Measurements from ENCODE around the gene PEX11B. TPM values are rescaled to one million over a fixed set of nuclear protein-coding genes. Genes with fewer than 3 reads are reported as not detected.
A peak's percentile ranks its signal among the peaks of the same experiment; 100 is the strongest.

Gene PEX11B
- total RNA-seq, 1 experiment from 2014 or later, result 19.7 TPM

GRCh38 chr1:145957443-145958319, 39.2 kb upstream of the PEX11B start, which contains the start of gene LIX1L:
Gene LIX1L (minus strand): TSS chr1:145958017. CDS start chr1:145957927, 90 bp downstream.
- peak; percentile 85 to 91 for DNase-seq
- Histone ChIP-seq H3F3A (ENCODE audit: insufficient read depth, low read depth) (peaks cover 8% of the 10 kb centered on the region), H4K20me1 (ENCODE audit: insufficient read depth) (no peaks in the 10 kb centered on the region), H3K27ac (no peak within 1 kb of the TSS), H3K79me2 (ENCODE audit: low read depth) (no peaks in the 10 kb centered on the region), H3K9me2 (ENCODE audit: insufficient read depth) (no peaks in the 10 kb centered on the region), H3K9me3 (ENCODE audit: insufficient read depth, low read depth) (no peaks in the 10 kb centered on the region), H3K27me3 (ENCODE audit: insufficient read depth, low read depth) (peaks cover 53% of the 10 kb centered on the region), H3K36me3 (ENCODE audit: low read depth) (no peaks in the 10 kb centered on the region), H2AFZ (peak within 1 kb of the TSS; percentile 5; the same call in 1 of the 2 replicates), H3K4me1 (replicated peaks; ENCODE audit: insufficient read depth) (peaks cover 12% of the 10 kb centered on the region), H3K4me2 (peak within 1 kb of the TSS; percentile 82), H3K4me3 (peak within 1 kb of the TSS; percentile 37; the same call in 1 of the 2 replicates)
- BruUV-seq (replicated peaks), result no TSS peak
- ChIA-PET CTCF (interaction anchor here (0.9 to 1.1 kb wide), 2 partner anchors 30 to 66 kb away, joined by 3 to 4 read pairs; partner anchors contain the start of gene RBM8A), POLR2A (ENCODE audit: unreplicated experiment) (interaction anchor here (0.6 to 0.7 kb wide), 5 partner anchors 11 to 52 kb away, joined by 3 to 7 read pairs (median 4); partner anchors contain the start of gene PEX11B)
- intact Hi-C loops (cut with micrococcal nuclease; ENCODE audit: unreplicated experiment), result no loop called here
- no peak for TF ChIP-seq EZH2 (IDR thresholded peaks at IDR 0.05; ENCODE audit: low read depth)
- TF ChIP-seq, protein P1, sequence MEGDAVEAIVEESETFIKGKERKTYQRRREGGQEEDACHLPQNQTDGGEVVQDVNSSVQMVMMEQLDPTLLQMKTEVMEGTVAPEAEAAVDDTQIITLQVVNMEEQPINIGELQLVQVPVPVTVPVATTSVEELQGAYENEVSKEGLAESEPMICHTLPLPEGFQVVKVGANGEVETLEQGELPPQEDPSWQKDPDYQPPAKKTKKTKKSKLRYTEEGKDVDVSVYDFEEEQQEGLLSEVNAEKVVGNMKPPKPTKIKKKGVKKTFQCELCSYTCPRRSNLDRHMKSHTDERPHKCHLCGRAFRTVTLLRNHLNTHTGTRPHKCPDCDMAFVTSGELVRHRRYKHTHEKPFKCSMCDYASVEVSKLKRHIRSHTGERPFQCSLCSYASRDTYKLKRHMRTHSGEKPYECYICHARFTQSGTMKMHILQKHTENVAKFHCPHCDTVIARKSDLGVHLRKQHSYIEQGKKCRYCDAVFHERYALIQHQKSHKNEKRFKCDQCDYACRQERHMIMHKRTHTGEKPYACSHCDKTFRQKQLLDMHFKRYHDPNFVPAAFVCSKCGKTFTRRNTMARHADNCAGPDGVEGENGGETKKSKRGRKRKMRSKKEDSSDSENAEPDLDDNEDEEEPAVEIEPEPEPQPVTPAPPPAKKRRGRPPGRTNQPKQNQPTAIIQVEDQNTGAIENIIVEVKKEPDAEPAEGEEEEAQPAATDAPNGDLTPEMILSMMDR (conservative IDR thresholded peaks at IDR 0.05), result no peak

DNA sequence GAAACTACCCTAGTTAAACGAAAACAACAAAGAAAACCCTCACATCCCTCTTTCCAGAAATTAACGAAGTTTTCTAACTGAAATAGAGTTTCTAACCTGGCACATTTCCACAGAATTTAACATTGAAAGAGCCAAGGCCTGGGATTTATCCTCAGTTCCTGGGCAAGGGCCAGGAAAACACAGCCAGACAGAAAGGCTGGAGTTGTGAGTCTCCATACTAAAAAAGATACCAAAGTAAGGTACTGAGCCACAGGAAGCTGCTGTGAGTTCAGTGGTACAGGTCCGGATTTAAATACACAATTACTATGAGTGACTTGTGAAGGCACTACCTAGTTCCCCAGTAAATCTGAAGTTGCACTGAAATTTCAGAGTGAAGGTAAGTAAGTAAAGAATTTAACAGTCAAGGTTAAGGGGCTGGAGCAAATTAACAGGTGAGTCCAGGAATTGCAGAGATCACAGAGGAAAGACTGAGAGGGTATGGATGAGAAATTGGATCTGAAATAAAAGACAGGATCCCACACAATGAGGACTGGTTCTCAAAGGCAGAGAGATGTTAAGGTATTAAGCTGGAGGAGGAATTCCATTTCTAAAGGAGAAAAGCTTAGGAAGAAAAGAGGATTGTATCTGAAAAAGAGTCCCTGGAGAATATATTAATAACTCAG, 38.4 kb upstream of the PEX11B start:
- no TSS peak for BruUV-seq (replicated peaks)
- TF ChIP-seq EZH2 (IDR thresholded peaks at IDR 0.05; ENCODE audit: low read depth), result no peak
- TF ChIP-seq, protein P1 (conservative IDR thresholded peaks at IDR 0.05), result no peak
- H3K4me1 ChIP-seq (replicated peaks; ENCODE audit: insufficient read depth), result peaks cover 6% of the 10 kb centered on the region
- ChIA-PET POLR2A (ENCODE audit: unreplicated experiment) (no interaction called here), CTCF (no interaction called here)
- H3K27ac ChIP-seq, result no peak overlapping the region
- no peaks in the 10 kb centered on the region for H4K20me1 ChIP-seq (ENCODE audit: insufficient read depth)
- no peaks in the 10 kb centered on the region for H3K36me3 ChIP-seq (ENCODE audit: low read depth)
- 0 out of 2 replicates have a peak, but pooled peaks cover 7% of the 10 kb centered on the region for H3F3A ChIP-seq (ENCODE audit: insufficient read depth, low read depth)
- H3K9me2 ChIP-seq (ENCODE audit: insufficient read depth), result no peaks in the 10 kb centered on the region
- intact Hi-C loops (cut with micrococcal nuclease; ENCODE audit: unreplicated experiment), result no loop called here
- DNase-seq, result no peak
- H3K79me2 ChIP-seq (ENCODE audit: low read depth), result no peaks in the 10 kb centered on the region
- H3K4me2 ChIP-seq, result peak overlapping the region; percentile 82; the same call in 1 of the 2 replicates
- no peak overlapping the region for H2AFZ ChIP-seq
- H3K4me3 ChIP-seq, result no peak overlapping the region
- no peaks in the 10 kb centered on the region for H3K9me3 ChIP-seq (ENCODE audit: insufficient read depth, low read depth)
- H3K27me3 ChIP-seq (ENCODE audit: insufficient read depth, low read depth), result peaks cover 53% of the 10 kb centered on the region

DNA sequence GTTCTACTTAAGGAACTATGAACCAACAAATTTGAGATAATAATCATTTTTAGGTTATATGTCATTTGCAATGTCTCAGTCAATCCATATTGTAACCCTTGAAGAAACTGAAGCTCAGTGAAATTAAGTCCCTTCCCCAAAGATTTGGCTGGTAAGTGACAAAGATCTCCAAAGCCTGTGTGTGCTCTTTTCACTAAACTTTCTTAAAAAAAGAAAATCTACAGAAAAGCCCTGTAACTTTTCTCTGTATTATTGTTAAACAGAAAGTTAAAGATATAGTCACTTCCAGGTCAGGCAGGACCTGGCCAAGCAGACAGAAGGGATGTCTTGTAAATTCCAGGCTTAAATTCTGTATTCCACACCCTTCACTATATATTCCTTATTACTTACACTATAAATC, 37.8 kb upstream of the PEX11B start:
- Histone ChIP-seq H3K4me3 (no peak overlapping the region), H3K27me3 (ENCODE audit: insufficient read depth, low read depth) (peaks cover 56% of the 10 kb centered on the region), H3K36me3 (ENCODE audit: low read depth) (no peaks in the 10 kb centered on the region), H3F3A (ENCODE audit: insufficient read depth, low read depth) (0 out of 2 replicates have a peak, but pooled peaks cover 7% of the 10 kb centered on the region), H3K79me2 (ENCODE audit: low read depth) (no peaks in the 10 kb centered on the region), H3K27ac (no peak overlapping the region), H3K9me3 (ENCODE audit: insufficient read depth, low read depth) (no peaks in the 10 kb centered on the region), H3K9me2 (ENCODE audit: insufficient read depth) (no peaks in the 10 kb centered on the region), H3K4me2 (no peak overlapping the region), H2AFZ (no peak overlapping the region), H3K4me1 (replicated peaks; ENCODE audit: insufficient read depth) (peaks cover 4% of the 10 kb centered on the region), H4K20me1 (ENCODE audit: insufficient read depth) (no peaks in the 10 kb centered on the region)
- ChIA-PET POLR2A (ENCODE audit: unreplicated experiment) (no interaction called here), CTCF (no interaction called here)
- TF ChIP-seq EZH2 (IDR thresholded peaks at IDR 0.05; ENCODE audit: low read depth), result no peak
- TF ChIP-seq, protein P1 (conservative IDR thresholded peaks at IDR 0.05), result no peak
- DNase-seq, result no peak
- BruUV-seq (replicated peaks), result no TSS peak
- intact Hi-C loops (cut with micrococcal nuclease; ENCODE audit: unreplicated experiment), result no loop called here

All from PC-9 (cell line).